GM21526 (cell line): Measurements from ENCODE around the gene PELI2.

Experiments
- ATAC-seq: cut with Tn5 transposase; IDR thresholded peaks from one replicate; pipeline ENCODE4 v1.9.1; 2021; ENCODE audit warnings: moderate library complexity; ENCODE audit not compliant: unreplicated experiment, low FRiP score

Gene PELI2

GRCh38 chr14:56333359-56334292 is 215.4 kb downstream of the PELI2 start:
- ATAC-seq = no peak

- no peak for ATAC-seq
Measured at GRCh38 chr14:56334458-56334857, 216.2 kb downstream of the PELI2 start.

GRCh38 chr14:56338674-56339073 is 220.5 kb downstream of the PELI2 start:
- ATAC-seq = no peak

GRCh38 chr14:56339855-56340701 is 221.9 kb downstream of the PELI2 start:
- peak; percentile 90 for ATAC-seq

- ATAC-seq = no peak
Measured at GRCh38 chr14:56340932-56341331, 222.7 kb downstream of the PELI2 start.

- no peak for ATAC-seq
Measured at GRCh38 chr14:56341766-56342493, 223.7 kb downstream of the PELI2 start.

- no peak for ATAC-seq
Measured at GRCh38 chr14:56342494-56342942, 224.3 kb downstream of the PELI2 start.

GRCh38 chr14:56349960-56350359 is 231.7 kb downstream of the PELI2 start:
- no peak for ATAC-seq
